ENCODE measurements around the gene SELENOI.

DNA sequence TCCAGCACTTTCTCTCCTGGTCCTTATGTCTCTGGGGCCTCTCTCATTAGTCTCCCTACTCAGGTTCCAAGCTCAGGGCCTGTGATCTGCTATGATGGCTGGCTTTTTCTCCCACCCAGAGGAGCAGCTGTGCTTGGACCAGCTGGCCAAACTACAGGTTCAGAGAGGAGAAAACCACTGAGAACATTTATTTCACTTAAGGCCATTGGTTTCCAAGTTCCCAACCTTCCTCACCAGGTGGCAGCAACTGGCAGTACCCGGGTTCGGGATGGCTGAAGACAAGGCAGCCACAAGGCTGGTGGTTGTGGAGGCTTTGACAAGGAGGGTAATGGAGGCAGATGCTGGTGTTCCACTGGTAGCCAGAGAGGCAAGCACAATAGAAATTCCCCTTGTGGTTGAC lies 29.9 kb upstream of the SELENOI start:
- TF ChIP-seq CTCF (conservative IDR thresholded peaks at IDR 0.05) (peak; percentile 29), ZFX (IDR thresholded peaks at IDR 0.05) (no peak)

All from C4-2B (cell line).